WTC11 (cell line): ENCODE results near the gene ZNF654.

Experiments used
- CREB1 ChIP-seq: sonication (generic); formaldehyde crosslinking; IDR thresholded peaks from 2 replicates; pipeline ENCODE4 v1.8.0; 2023; ENCODE audit warnings: mild to moderate bottlenecking, missing genetic modification reagents
- ESRRA ChIP-seq: sonication (generic); formaldehyde crosslinking; IDR thresholded peaks from 2 replicates; pipeline ENCODE4 v1.8.1; 2022; ENCODE audit warnings: mild to moderate bottlenecking, missing genetic modification reagents, borderline replicate concordance
- KAT7 ChIP-seq: sonication (generic); formaldehyde crosslinking; IDR thresholded peaks from 2 replicates; pipeline ENCODE4 v1.8.1; 2023; ENCODE audit warnings: missing genetic modification reagents, mild to moderate bottlenecking, borderline replicate concordance
- MYBL2 ChIP-seq: sonication (generic); formaldehyde crosslinking; IDR thresholded peaks from 2 replicates; pipeline ENCODE4 v1.8.1; 2023; ENCODE audit warnings: mild to moderate bottlenecking, moderate library complexity, missing genetic modification reagents
- TF ChIP-seq, protein P1 (sequence below): fragments of 200-600 bp; IDR thresholded peaks from 2 replicates; pipeline ENCODE4 v1.8.0; 2022; ENCODE audit warnings: antibody characterized with exemption
- TF ChIP-seq, protein P2 (sequence below): sonication (generic); formaldehyde crosslinking; IDR thresholded peaks from 2 replicates; pipeline ENCODE4 v1.8.0; 2022; ENCODE audit warnings: missing genetic modification reagents
- TF ChIP-seq, protein P3 (sequence below): sonication (generic); formaldehyde crosslinking; IDR thresholded peaks from 2 replicates; pipeline ENCODE4 v1.8.1; 2022; ENCODE audit warnings: mild to moderate bottlenecking, moderate library complexity, missing genetic modification reagents

- TF ChIP-seq, protein P1, sequence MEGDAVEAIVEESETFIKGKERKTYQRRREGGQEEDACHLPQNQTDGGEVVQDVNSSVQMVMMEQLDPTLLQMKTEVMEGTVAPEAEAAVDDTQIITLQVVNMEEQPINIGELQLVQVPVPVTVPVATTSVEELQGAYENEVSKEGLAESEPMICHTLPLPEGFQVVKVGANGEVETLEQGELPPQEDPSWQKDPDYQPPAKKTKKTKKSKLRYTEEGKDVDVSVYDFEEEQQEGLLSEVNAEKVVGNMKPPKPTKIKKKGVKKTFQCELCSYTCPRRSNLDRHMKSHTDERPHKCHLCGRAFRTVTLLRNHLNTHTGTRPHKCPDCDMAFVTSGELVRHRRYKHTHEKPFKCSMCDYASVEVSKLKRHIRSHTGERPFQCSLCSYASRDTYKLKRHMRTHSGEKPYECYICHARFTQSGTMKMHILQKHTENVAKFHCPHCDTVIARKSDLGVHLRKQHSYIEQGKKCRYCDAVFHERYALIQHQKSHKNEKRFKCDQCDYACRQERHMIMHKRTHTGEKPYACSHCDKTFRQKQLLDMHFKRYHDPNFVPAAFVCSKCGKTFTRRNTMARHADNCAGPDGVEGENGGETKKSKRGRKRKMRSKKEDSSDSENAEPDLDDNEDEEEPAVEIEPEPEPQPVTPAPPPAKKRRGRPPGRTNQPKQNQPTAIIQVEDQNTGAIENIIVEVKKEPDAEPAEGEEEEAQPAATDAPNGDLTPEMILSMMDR = no peak
- no peak for TF ChIP-seq ESRRA (CRISPR knock-in tag)
- TF ChIP-seq, protein P2, sequence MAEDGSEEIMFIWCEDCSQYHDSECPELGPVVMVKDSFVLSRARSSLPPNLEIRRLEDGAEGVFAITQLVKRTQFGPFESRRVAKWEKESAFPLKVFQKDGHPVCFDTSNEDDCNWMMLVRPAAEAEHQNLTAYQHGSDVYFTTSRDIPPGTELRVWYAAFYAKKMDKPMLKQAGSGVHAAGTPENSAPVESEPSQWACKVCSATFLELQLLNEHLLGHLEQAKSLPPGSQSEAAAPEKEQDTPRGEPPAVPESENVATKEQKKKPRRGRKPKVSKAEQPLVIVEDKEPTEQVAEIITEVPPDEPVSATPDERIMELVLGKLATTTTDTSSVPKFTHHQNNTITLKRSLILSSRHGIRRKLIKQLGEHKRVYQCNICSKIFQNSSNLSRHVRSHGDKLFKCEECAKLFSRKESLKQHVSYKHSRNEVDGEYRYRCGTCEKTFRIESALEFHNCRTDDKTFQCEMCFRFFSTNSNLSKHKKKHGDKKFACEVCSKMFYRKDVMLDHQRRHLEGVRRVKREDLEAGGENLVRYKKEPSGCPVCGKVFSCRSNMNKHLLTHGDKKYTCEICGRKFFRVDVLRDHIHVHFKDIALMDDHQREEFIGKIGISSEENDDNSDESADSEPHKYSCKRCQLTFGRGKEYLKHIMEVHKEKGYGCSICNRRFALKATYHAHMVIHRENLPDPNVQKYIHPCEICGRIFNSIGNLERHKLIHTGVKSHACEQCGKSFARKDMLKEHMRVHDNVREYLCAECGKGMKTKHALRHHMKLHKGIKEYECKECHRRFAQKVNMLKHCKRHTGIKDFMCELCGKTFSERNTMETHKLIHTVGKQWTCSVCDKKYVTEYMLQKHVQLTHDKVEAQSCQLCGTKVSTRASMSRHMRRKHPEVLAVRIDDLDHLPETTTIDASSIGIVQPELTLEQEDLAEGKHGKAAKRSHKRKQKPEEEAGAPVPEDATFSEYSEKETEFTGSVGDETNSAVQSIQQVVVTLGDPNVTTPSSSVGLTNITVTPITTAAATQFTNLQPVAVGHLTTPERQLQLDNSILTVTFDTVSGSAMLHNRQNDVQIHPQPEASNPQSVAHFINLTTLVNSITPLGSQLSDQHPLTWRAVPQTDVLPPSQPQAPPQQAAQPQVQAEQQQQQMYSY (CRISPR knock-in tag) = no peak
- no peak for TF ChIP-seq MYBL2 (CRISPR knock-in tag)
- TF ChIP-seq, protein P3, sequence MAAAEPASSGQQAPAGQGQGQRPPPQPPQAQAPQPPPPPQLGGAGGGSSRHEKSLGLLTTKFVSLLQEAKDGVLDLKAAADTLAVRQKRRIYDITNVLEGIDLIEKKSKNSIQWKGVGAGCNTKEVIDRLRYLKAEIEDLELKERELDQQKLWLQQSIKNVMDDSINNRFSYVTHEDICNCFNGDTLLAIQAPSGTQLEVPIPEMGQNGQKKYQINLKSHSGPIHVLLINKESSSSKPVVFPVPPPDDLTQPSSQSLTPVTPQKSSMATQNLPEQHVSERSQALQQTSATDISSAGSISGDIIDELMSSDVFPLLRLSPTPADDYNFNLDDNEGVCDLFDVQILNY (CRISPR knock-in tag) = no peak
- no peak for TF ChIP-seq KAT7
- TF ChIP-seq CREB1 (CRISPR knock-in tag) = no peak
Measured at GRCh38 chr3:88192631-88193030, 133.6 kb downstream of the ZNF654 start.
